GM12801 (cell line): ENCODE data around the gene MED27.

Source experiments
- CTCF ChIP-seq: IDR thresholded peaks from one replicate; pipeline ENCODE4 v1.5.1; 2011; ENCODE audit warnings: control low read depth; ENCODE audit not compliant: insufficient read length; ENCODE audit errors: extremely low read depth

MED27 gene

DNA sequence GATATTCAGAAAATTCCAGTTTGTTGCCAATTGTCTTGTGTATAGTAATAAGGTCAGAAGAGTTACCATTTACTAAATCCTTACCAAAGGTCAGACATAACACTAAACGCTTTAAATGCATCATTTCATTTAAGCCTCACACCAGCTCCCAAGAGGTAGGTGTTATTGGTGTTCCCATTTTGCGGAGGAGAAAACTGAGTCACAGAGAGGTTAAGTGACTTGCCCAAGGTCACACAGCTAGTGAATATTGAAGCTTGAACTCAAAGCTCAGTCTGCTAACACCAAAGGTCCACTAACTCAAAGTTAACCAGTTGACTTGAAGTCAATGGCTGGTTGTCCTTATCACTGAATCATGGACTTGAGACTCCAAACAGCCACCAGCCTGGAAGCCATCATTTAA lies 41.4 kb upstream of the MED27 start:
- TF ChIP-seq CTCF, result no peak

- TF ChIP-seq CTCF, result no peak
Observed at GRCh38 chr9:132117694-132118093, 38.0 kb upstream of the MED27 start.

- no peak for TF ChIP-seq CTCF
Observed at GRCh38 chr9:132116583-132116982, 36.9 kb upstream of the MED27 start.

DNA sequence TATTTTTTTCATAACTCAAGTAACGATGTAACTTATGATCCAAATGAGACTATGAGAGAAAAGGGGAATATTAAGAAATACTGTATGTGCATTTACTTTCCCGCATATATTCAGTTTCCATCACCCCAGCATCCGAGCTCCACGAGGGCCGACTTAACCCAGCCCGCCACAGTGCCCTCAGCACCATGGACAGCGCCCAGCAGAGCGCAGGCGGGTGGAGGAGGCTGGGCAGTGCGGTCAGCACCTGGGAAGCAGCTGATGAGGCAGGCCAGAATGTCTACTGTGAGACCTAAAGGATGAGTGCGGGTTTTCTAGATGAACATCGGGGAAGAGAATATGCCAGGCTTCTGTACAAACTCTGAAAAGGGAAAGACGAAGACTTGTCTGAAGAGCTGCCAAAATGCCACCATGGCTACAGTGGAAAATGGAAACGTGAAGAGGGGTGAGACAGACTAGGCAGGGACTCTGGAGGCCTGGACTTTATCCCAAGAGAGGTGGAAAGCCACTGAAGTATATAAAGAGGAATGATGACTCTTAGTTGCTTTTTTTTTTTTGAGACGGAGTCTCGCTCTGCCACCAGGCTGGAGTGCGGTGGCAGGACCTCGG lies 34.5 kb upstream of the MED27 start:
- no peak for TF ChIP-seq CTCF

GRCh38 chr9:132109291-132109690 lies 29.6 kb upstream of the MED27 start:
- TF ChIP-seq CTCF, result no peak

DNA sequence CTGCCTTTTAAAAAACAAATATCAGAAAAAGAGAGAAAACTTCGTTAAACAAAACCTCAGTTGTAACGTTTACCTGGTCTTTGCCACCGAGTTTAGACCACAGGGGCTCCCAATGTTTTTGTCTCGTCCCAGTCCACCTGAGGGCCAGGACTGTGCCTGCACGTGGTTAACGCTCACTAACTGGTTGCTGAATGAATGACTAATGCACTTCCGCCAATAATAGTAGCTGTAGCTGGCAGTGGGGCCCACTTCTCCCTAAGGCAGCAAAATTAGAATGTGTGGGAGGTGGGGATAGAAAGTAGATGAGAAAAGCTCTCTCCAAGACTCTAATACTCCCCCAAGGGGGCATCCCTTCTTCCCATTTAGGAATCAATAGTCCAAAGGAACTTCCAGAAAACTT lies 29.1 kb upstream of the MED27 start:
- TF ChIP-seq CTCF, result no peak

DNA sequence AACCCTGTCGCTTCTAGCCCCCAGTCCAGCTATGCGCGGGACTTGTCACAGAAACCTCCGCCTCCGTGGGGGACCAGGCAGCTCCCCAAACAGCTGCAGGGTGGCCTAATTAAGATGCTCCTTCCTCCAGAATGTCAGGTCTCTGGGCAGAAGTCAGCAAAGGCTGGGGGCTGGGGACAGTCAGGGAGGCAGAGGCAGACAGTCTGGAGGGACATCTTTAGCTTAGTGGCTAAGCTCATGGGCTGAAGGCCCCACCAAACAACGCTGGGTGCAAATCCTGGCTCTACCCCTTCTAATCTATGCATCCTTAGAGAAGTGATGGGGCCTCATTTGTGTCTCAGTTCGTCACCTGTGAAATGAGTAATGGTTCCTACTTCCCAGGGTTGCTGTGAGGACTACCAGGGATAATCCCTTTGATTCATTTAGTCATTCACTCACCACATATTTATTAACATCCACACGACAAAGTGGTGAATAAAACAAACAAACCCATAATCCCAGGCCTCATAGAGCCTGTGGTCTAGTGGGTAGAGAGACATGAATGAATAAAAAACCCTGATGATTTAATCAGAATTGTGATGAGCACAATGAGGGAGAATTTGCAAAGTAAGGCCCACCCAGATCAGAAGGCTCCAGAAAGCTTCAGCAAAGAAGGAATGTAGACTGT lies 20.2 kb upstream of the MED27 start:
- no peak for TF ChIP-seq CTCF

GRCh38 chr9:132099167-132099566 lies 19.5 kb upstream of the MED27 start:
- no peak for TF ChIP-seq CTCF
